CD4-positive, alpha-beta memory T cell (primary cell): ENCODE results near the gene MGAT3. TPM values are rescaled to one million over a fixed set of nuclear protein-coding genes. Genes with fewer than 3 reads are reported as not detected.

Experiments
- CTCF ChIA-PET: fragments of 350-600 bp; sonication (Branson Sonifier 250); formaldehyde crosslinking; loops from one replicate; lab custom pipeline; 2021; ENCODE audit warnings: inconsistent platforms; ENCODE audit not compliant: partially characterized antibody; lab: Charles Lee
- POLR2A ChIA-PET: fragments of 350-600 bp; sonication (Branson Sonifier 250); formaldehyde crosslinking; loops from one replicate; lab custom pipeline; 2021; ENCODE audit not compliant: partially characterized antibody; lab: Charles Lee
- DNase-seq, 5 donors: peaks; one replicate each; pipeline versions ENCODE4 v3.0.0 to v3.0.0-alpha.2; 2020 to 2022; ENCODE audit warnings: mixed read lengths in 1 of 5
- H3K27ac ChIP-seq: one replicate; pipeline ENCODE4 v1.7.0; 2013; ENCODE audit warnings: low read depth, low read length
- H3K27me3 ChIP-seq: 2 replicates; pipeline ENCODE4 v1.7.0; 2013; ENCODE audit warnings: mild to moderate bottlenecking, low read length, moderate library complexity; ENCODE audit not compliant: insufficient read depth
- H3K36me3 ChIP-seq: 2 replicates; pipeline ENCODE4 v1.7.0; 2013; ENCODE audit warnings: mild to moderate bottlenecking, low read length, moderate library complexity; ENCODE audit not compliant: insufficient read depth
- H3K4me1 ChIP-seq: 2 replicates; pipeline ENCODE4 v1.7.0; 2013; ENCODE audit warnings: mild to moderate bottlenecking, low read length, moderate library complexity; ENCODE audit not compliant: insufficient read depth
- H3K4me3 ChIP-seq, 2 donors: one replicate each; pipeline ENCODE4 v1.7.0; 2013; ENCODE audit warnings: low read length in 2 of 2, mild to moderate bottlenecking in 1 of 2
- H3K9me3 ChIP-seq, 2 donors: one replicate each; pipeline ENCODE4 v1.7.0; 2013; ENCODE audit warnings: low read length in 2 of 2, control low read depth in 1 of 2; ENCODE audit not compliant: control insufficient read depth in 1 of 2
- H3K27ac Mint-ChIP-seq, 7 donors: one replicate each; pipeline ENCODE4 v1.8.0; 2020 to 2021; ENCODE audit warnings: mixed read lengths in 7 of 7, mild to moderate bottlenecking in 6 of 7, inconsistent platforms in 3 of 7, moderate library complexity in 3 of 7
- H3K27me3 Mint-ChIP-seq, 2 donors: one replicate each; pipeline ENCODE4 v1.8.0; 2020 to 2021; ENCODE audit warnings: mixed read lengths in 2 of 2
- H3K36me3 Mint-ChIP-seq, 2 donors: one replicate each; pipeline ENCODE4 v1.8.0; 2020 to 2021; ENCODE audit warnings: mixed read lengths in 2 of 2, inconsistent platforms in 1 of 2, mild to moderate bottlenecking in 1 of 2
- H3K4me1 Mint-ChIP-seq, 4 donors: one replicate each; pipeline ENCODE4 v1.8.0; 2020 to 2021; ENCODE audit warnings: mixed read lengths in 4 of 4, mild to moderate bottlenecking in 1 of 4
- H3K4me3 Mint-ChIP-seq, 8 donors: one replicate each; pipeline ENCODE4 v1.8.0; 2020 to 2021; ENCODE audit warnings: mixed read lengths in 8 of 8, mild to moderate bottlenecking in 7 of 8, moderate library complexity in 6 of 8, inconsistent platforms in 3 of 8
- H3K9me3 Mint-ChIP-seq, 8 donors: one replicate each; pipeline ENCODE4 v1.8.0; 2020 to 2021; ENCODE audit warnings: mixed read lengths in 8 of 8, mild to moderate bottlenecking in 5 of 8, inconsistent platforms in 3 of 8, moderate library complexity in 1 of 8
- intact Hi-C: fragments of 100-400 bp; cut with micrococcal nuclease; formaldehyde crosslinking; loops from one replicate; pipeline ENCODE4 v1.15.1; 2023
- polyA plus RNA-seq, 2 donors: library from polyadenylated mRNA; unstranded; fragments of 300-500 nt; fragmentation: Illumina TruSeq; gene quantifications; one replicate each; pipeline ENCODE4 v1.2.3, GENCODE V29; 2021
- total RNA-seq, 2 experiments: library from RNA; stranded (reverse); gene quantifications; one replicate each; pipeline ENCODE4 v1.2.3, GENCODE V29; 2021

The MGAT3 gene
- total and polyA plus RNA-seq, 4 experiments from 2014 or later: 0.19 to 0.73 TPM; not detected in 2

GRCh38 chr22:39498368-39498767 is 41.6 kb downstream of the MGAT3 start:
- Mint-ChIP-seq H3K27me3 (no peaks in the 10 kb centered on the region), H3K4me3 (no peak overlapping the region), H3K9me3 (no peaks in the 10 kb centered on the region), H3K27ac (no peak overlapping the region), H3K36me3 (peaks cover 0 to 4% of the 10 kb centered on the region in 2 donors), H3K4me1 (peaks cover 3 to 27% (median 20%) of the 10 kb centered on the region in 4 donors)
- no peaks in the 10 kb centered on the region for H3K36me3 ChIP-seq
- POLR2A ChIA-PET: interaction anchor here (0.9 to 2.9 kb wide), 3 partner anchors 22 to 31 kb away, joined by 3 to 21 read pairs (median 5); partner anchors contain the start of gene ATF4
- H3K9me3 ChIP-seq: no peaks in the 10 kb centered on the region
- no peak overlapping the region for H3K27ac ChIP-seq
- no peaks in the 10 kb centered on the region for H3K27me3 ChIP-seq
- intact Hi-C loops: no loop called here
- H3K4me3 ChIP-seq: no peak overlapping the region
- CTCF ChIA-PET: interaction anchor here (4.2 to 11.6 kb wide), 2 partner anchors 16 to 28 kb away, joined by 73 to 345 read pairs; partner anchors contain the start of gene RPS19BP1
- peaks cover 11% of the 10 kb centered on the region for H3K4me1 ChIP-seq
- DNase-seq: no peak

DNA sequence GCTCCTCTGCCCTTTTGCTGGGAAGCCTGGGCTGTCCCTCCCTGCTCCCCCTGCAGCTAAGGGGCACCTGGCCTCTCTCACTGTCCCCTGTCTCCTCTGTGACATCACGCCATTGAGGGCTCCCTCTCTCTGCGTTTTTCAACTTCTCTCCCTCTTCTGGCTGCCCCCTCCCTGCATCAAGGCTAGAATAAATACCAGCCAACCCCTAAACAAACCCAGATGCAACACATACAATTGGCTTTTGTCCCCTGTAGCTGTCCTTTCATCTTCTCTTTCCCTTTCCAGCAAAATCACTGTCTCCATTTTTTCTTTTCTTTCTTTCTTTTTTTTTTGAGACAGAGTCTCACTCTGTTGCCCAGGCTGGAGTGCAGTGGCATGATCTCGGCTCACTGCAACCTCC is 42.0 kb downstream of the MGAT3 start:
- Mint-ChIP-seq H3K36me3 (peaks cover 0 to 9% of the 10 kb centered on the region in 2 donors), H3K9me3 (no peaks in the 10 kb centered on the region), H3K27ac (peak overlapping the region in 1 of 7 donors; percentile 53), H3K4me1 (peaks cover 7 to 28% (median 22%) of the 10 kb centered on the region in 4 donors), H3K27me3 (no peaks in the 10 kb centered on the region), H3K4me3 (no peak overlapping the region)
- H3K9me3 ChIP-seq: no peaks in the 10 kb centered on the region
- H3K36me3 ChIP-seq: peaks cover 3% of the 10 kb centered on the region
- POLR2A ChIA-PET: interaction anchor here (1.5 kb wide), 1 partner anchor 30 kb away, joined by 5 read pairs; no protein-coding TSS in a partner anchor
- H3K27me3 ChIP-seq: no peaks in the 10 kb centered on the region
- DNase-seq: no peak
- peaks cover 15% of the 10 kb centered on the region for H3K4me1 ChIP-seq
- no peak overlapping the region for H3K27ac ChIP-seq
- CTCF ChIA-PET: interaction anchor here (4.2 to 11.6 kb wide), 2 partner anchors 15 to 28 kb away, joined by 73 to 345 read pairs; partner anchors contain the start of gene RPS19BP1
- intact Hi-C loops: no loop called here
- no peak overlapping the region for H3K4me3 ChIP-seq

DNA sequence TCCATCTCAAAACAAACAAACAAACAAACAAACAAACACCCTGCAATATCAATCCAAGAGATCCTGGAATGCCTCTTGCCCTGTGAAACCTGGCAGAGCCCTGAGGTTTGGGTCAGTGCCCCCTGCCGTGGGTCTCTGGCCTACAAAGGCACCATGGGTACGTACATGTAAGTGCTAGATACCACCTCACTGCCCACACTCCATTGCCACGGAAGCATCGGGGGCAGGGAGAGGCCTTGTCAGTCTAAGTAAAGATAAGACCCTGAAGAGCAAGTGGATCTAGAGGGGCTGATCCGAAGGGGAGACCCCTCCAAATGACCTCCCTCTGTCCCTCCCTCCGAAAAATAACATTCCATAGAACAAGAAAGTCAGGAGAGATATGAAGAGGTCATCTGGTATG is 43.3 kb downstream of the MGAT3 start:
- Mint-ChIP-seq H3K36me3 (peaks cover 0 to 16% of the 10 kb centered on the region in 2 donors), H3K27me3 (no peaks in the 10 kb centered on the region), H3K4me1 (peaks cover 7 to 37% (median 28%) of the 10 kb centered on the region in 4 donors), H3K4me3 (peak overlapping the region in 3 of 8 donors; percentile 21 to 54 (median 25)), H3K27ac (peak overlapping the region in 2 of 7 donors; percentile 23 to 66), H3K9me3 (no peaks in the 10 kb centered on the region)
- Histone ChIP-seq H3K4me3 (no peak overlapping the region), H3K4me1 (peaks cover 20% of the 10 kb centered on the region), H3K27me3 (no peaks in the 10 kb centered on the region), H3K27ac (no peak overlapping the region), H3K9me3 (no peaks in the 10 kb centered on the region), H3K36me3 (peaks cover 12% of the 10 kb centered on the region)
- POLR2A ChIA-PET: no interaction called here
- DNase-seq: no peak
- intact Hi-C loops: no loop called here
- CTCF ChIA-PET: interaction anchor here (1.6 kb wide), 1 partner anchor 10 kb away, joined by 5 read pairs; no protein-coding TSS in a partner anchor

GRCh38 chr22:39501644-39502108 is 44.9 kb downstream of the MGAT3 start:
- no peak for DNase-seq
- H3K4me1 Mint-ChIP-seq: peaks cover 12 to 47% (median 32%) of the 10 kb centered on the region in 4 donors
- peaks cover 15 to 30% of the 10 kb centered on the region in 2 donors for H3K36me3 Mint-ChIP-seq
- no peaks in the 10 kb centered on the region for H3K9me3 ChIP-seq
- H3K27me3 ChIP-seq: no peaks in the 10 kb centered on the region
- peak overlapping the region; percentile 78 to 98 (median 96) for H3K27ac Mint-ChIP-seq
- CTCF ChIA-PET: interaction anchor here (0.5 to 3.7 kb wide), 12 partner anchors 8 to 1147 kb away, joined by 3 to 17 read pairs (median 4); partner anchors contain the start of gene TAB1
- H3K27me3 Mint-ChIP-seq: no peaks in the 10 kb centered on the region
- H3K9me3 Mint-ChIP-seq: no peaks in the 10 kb centered on the region
- POLR2A ChIA-PET: interaction anchor here (0.7 to 5.5 kb wide), 16 partner anchors 8 to 676 kb away, joined by 3 to 125 read pairs (median 7); partner anchors contain the start of genes ATF4, RPL3, RPS19BP1 and TAB1
- H3K4me3 Mint-ChIP-seq: peak overlapping the region; percentile 95 to 99 (median 96)
- intact Hi-C loops: loop anchor here (1.0 to 2.0 kb wide), 3 partner anchors 19 to 103 kb away; partner anchors contain the start of genes ATF4, RPS19BP1 and TAB1
- peaks cover 28% of the 10 kb centered on the region for H3K36me3 ChIP-seq
- H3K4me3 ChIP-seq: peak overlapping the region in 1 of 2 donors; percentile 63
- peak overlapping the region; percentile 70 for H3K27ac ChIP-seq
- H3K4me1 ChIP-seq: peaks cover 31% of the 10 kb centered on the region

- Mint-ChIP-seq H3K4me3 (peak within 1 kb of the TSS; percentile 95 to 99 (median 96)), H3K27me3 (no peaks in the 10 kb centered on the region), H3K27ac (peak within 1 kb of the TSS; percentile 78 to 98 (median 96)), H3K4me1 (peaks cover 13 to 50% (median 35%) of the 10 kb centered on the region in 4 donors), H3K9me3 (no peaks in the 10 kb centered on the region), H3K36me3 (peaks cover 17 to 34% of the 10 kb centered on the region in 2 donors)
- H3K27me3 ChIP-seq: no peaks in the 10 kb centered on the region
- H3K36me3 ChIP-seq: peaks cover 32% of the 10 kb centered on the region
- peaks cover 31% of the 10 kb centered on the region for H3K4me1 ChIP-seq
- peak within 1 kb of the TSS; percentile 70 for H3K27ac ChIP-seq
- intact Hi-C loops: loop anchor here (1.0 to 2.0 kb wide), 3 partner anchors 18 to 103 kb away; partner anchors contain the start of genes ATF4, RPS19BP1 and TAB1
- DNase-seq: peak; percentile 79 to 91 (median 82)
- CTCF ChIA-PET: interaction anchor here (0.5 to 3.7 kb wide), 11 partner anchors 9 to 1146 kb away, joined by 3 to 17 read pairs (median 4); partner anchors contain the start of gene TAB1
- peak within 1 kb of the TSS; percentile 63 to 66 for H3K4me3 ChIP-seq
- H3K9me3 ChIP-seq: no peaks in the 10 kb centered on the region
- POLR2A ChIA-PET: interaction anchor here (0.7 to 5.5 kb wide), 16 partner anchors 9 to 675 kb away, joined by 3 to 125 read pairs (median 7); partner anchors contain the start of genes ATF4, RPL3, RPS19BP1 and TAB1
Observed at GRCh38 chr22:39502109-39502788, 45.4 kb downstream of the MGAT3 start, which contains the start of gene MIEF1. TSS of gene MIEF1 (plus strand) at chr22:39502290. CDS start at chr22:39511295, 9,005 bp downstream.

DNA sequence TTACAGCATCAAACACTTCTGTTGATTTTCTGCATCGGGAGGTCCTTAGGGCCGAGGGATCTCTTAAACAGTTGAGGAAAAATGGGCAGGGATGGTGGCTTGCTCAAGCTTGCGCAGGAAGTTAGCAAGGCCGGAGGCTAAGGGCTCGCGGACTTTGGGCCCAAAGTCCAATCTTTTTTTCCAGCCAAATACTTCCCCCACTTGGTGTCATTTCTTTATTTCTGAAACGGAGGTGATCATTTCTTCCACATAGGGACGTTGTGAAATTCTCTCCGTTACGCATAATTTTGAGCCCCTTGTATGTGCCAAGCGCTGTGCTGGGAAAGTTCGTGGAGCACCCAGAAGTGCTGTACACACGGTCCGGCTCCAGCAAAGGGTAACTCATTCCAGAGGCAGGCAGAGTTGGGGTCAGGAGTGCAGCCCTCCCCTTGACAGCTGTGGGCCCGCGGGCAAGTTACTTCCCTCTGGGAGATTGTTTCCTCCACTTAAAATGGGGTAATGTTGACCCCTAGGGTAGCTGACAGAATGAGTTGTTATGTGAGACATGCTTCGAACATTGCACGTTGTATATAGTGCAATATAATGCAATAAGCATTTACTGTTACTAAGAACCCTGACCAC is 46.1 kb downstream of the MGAT3 start:
- intact Hi-C loops: loop anchor here (1.0 to 2.0 kb wide), 3 partner anchors 17 to 104 kb away; partner anchors contain the start of genes ATF4, RPS19BP1 and TAB1

More for the DNA sequence above, 46.1 kb downstream of the MGAT3 start:
- Histone ChIP-seq H3K4me1 (peaks cover 31% of the 10 kb centered on the region), H3K27me3 (no peaks in the 10 kb centered on the region), H3K27ac (peak overlapping the region; percentile 70), H3K9me3 (no peaks in the 10 kb centered on the region), H3K36me3 (peaks cover 32% of the 10 kb centered on the region), H3K4me3 (peak overlapping the region; percentile 63 to 66)
- Mint-ChIP-seq H3K27me3 (no peaks in the 10 kb centered on the region), H3K9me3 (no peaks in the 10 kb centered on the region), H3K27ac (peak overlapping the region; percentile 70 to 98 (median 89)), H3K4me3 (peak overlapping the region; percentile 95 to 99 (median 96)), H3K36me3 (peaks cover 17 to 34% of the 10 kb centered on the region in 2 donors), H3K4me1 (peaks cover 13 to 51% (median 34%) of the 10 kb centered on the region in 4 donors)
- CTCF ChIA-PET: interaction anchor here (0.9 to 3.7 kb wide), 6 partner anchors 10 to 522 kb away, joined by 3 to 17 read pairs (median 8); partner anchors contain the start of gene TAB1
- no peak for DNase-seq
- POLR2A ChIA-PET: interaction anchor here (1.0 to 5.5 kb wide), 10 partner anchors 10 to 675 kb away, joined by 3 to 125 read pairs (median 10); partner anchors contain the start of genes ATF4, RPL3, RPS19BP1 and TNRC6B
